AG04449 (cell line): Measurements from ENCODE around the gene FRMPD4.

Experiments used
- CTCF ChIA-PET: fragments of 350-600 bp; formaldehyde crosslinking; extraction: SDS; loops from one replicate; lab custom pipeline; 2021; ENCODE audit warnings: antibody characterized with exemption; lab: Yijun Ruan, JAX
- POLR2A ChIA-PET: fragments of 400-600, 350-600 bp; formaldehyde crosslinking; extraction: SDS; loops from one replicate; lab custom pipeline; 2020; ENCODE audit warnings: antibody characterized with exemption, inconsistent platforms; lab: Yijun Ruan, JAX
- DNase-seq: peaks from one replicate; pipeline ENCODE4 v3.0.0-alpha.2; 2010; ENCODE audit warnings: low read depth, low spot score
- H3K4me3 ChIP-seq: 2 replicates; pipeline ENCODE4 v1.5.1; 2011; ENCODE audit warnings: low read depth, mild to moderate bottlenecking, control low read depth, low read length
- CTCF ChIP-seq: IDR thresholded peaks from one replicate; pipeline ENCODE4 v1.5.1; 2011; ENCODE audit warnings: mild to moderate bottlenecking, moderate library complexity, low read length, control low read depth, inconsistent platforms; ENCODE audit not compliant: insufficient read depth; ENCODE audit errors: missing control alignments

Gene FRMPD4

GRCh38 chrX:12685541-12685940 is 547.3 kb downstream of the FRMPD4 start:
- H3K4me3 ChIP-seq = no peak overlapping the region
- no peak for DNase-seq
- no peak for TF ChIP-seq CTCF
- POLR2A ChIA-PET = no interaction called here
- CTCF ChIA-PET = no interaction called here

- TF ChIP-seq CTCF = no peak
- no peak for DNase-seq
- POLR2A ChIA-PET = no interaction called here
- no peak overlapping the region for H3K4me3 ChIP-seq
- CTCF ChIA-PET = no interaction called here
Observed at GRCh38 chrX:12686331-12686730, 548.1 kb downstream of the FRMPD4 start.

- CTCF ChIA-PET = interaction anchor here (1.6 kb wide), 1 partner anchor 11 kb away, joined by 7 read pairs; no protein-coding TSS in a partner anchor
- DNase-seq = no peak
- no peak for TF ChIP-seq CTCF
- no peak overlapping the region for H3K4me3 ChIP-seq
- POLR2A ChIA-PET = no interaction called here
Observed at GRCh38 chrX:12690646-12691045, 552.4 kb downstream of the FRMPD4 start.

GRCh38 chrX:12693754-12694153 is 555.5 kb downstream of the FRMPD4 start:
- H3K4me3 ChIP-seq = no peak overlapping the region
- ChIA-PET CTCF (no interaction called here), POLR2A (no interaction called here)
- DNase-seq = no peak
- TF ChIP-seq CTCF = no peak

- CTCF ChIA-PET = interaction anchor here (1.0 to 2.6 kb wide), 5 partner anchors 11 to 913 kb away, joined by 3 to 16 read pairs (median 4); no protein-coding TSS in a partner anchor
Observed at GRCh38 chrX:12700745-12701144, 562.5 kb downstream of the FRMPD4 start.

GRCh38 chrX:12701628-12702027 is 563.4 kb downstream of the FRMPD4 start:
- ChIA-PET POLR2A (no interaction called here), CTCF (interaction anchor here (0.5 to 2.6 kb wide), 18 partner anchors 11 to 934 kb away, joined by 3 to 16 read pairs (median 3); no protein-coding TSS in a partner anchor)
- no peak overlapping the region for H3K4me3 ChIP-seq
- no peak for DNase-seq
- TF ChIP-seq CTCF = peak; percentile 51

More at GRCh38 chrX:12700745-12701144, 562.5 kb downstream of the FRMPD4 start:
- no peak overlapping the region for H3K4me3 ChIP-seq
- POLR2A ChIA-PET = no interaction called here
- no peak for DNase-seq
- no peak for TF ChIP-seq CTCF
